Fibroblast of skin of right biceps (primary cell): ENCODE results near the gene BCL10.

ENCODE experiments used
- DNase-seq: peaks from one replicate; pipeline ENCODE4 v3.0.0-alpha.2; 2013

The BCL10 gene

DNA sequence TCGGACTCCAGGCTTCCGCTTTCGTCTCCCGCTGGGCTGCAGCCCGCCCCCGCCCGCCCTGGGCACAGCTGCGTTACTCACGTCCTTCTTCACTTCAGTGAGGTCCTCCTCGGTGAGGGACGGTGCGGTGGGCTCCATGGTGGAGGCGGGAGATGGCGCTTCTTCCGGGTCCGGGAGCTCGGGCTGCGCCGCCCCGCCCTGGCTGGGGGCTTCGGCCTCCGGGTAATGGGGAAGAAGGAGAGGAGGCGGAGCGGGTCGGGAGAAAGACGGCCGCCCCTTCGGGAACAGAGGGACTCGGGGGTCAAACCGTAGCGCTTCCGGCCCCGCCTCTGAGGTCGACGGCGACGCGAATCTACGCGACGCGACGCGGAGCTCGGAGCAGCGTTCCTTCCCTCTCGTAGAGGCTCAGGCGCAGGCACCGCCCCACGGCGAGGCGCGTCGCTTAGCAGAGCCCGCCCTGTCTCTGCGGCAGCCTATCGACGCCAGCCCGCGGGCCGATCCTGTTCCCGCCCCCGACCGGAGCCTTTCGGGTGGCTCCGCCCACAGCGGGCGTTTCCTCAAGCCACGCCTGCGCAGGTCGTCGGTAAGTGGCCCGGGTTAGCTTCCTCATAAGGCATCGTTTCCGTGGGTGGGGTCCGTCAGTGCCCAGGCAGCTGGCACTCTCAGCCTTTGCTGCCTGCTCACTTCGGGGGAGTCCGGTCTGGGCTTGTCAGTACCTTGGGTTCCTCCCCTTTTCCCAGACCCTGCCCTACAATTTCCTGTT lies at the start of gene BCL10:
TSS of gene BCL10 (minus strand) at position 418 of the 763 bp plus-strand sequence. CDS start at position 138, 280 bp downstream.
- peak; percentile 97 for DNase-seq

GRCh38 chr1:85325920-85326319 lies 49.5 kb upstream of the BCL10 start:
- peak; percentile 43 for DNase-seq

DNA sequence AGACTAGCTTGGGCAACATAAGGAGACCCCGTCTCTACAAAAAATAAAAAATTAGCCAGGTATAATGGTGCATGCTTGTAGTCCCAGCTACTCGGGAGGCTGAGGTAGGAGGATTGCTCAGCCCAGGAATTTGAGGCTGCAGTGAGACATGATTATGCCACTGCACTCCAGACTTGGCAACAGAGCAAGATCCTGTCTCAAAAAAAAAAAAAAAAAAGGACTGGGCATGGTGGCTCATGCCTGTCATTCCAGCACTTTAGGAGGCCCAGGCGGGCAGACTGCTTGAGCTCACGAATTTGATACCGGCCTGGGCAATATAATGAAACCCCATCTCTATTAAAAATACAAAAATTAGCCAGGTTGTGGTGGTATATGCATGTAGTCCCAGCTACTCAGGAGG lies 47.3 kb upstream of the BCL10 start:
- no peak for DNase-seq

DNA sequence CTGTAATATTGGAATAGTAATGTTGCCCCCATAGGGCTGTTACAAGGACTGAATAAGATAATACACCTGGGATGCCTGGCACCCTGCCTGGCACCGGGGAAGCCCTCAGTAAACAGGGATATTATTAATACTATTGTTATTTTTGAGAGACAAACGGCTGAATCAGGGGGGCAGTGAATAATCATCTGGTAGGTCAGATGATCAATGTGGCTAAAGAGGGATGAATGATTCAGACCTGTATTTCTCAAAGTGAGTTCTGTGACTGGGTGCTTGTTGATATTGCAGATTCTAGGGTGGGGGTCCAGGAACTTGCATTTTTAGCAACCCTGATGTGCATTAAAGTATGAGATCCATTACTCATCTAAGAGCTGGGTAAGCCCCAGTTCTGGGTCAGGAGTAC lies 46.2 kb upstream of the BCL10 start:
- peak; percentile 47 for DNase-seq

DNA sequence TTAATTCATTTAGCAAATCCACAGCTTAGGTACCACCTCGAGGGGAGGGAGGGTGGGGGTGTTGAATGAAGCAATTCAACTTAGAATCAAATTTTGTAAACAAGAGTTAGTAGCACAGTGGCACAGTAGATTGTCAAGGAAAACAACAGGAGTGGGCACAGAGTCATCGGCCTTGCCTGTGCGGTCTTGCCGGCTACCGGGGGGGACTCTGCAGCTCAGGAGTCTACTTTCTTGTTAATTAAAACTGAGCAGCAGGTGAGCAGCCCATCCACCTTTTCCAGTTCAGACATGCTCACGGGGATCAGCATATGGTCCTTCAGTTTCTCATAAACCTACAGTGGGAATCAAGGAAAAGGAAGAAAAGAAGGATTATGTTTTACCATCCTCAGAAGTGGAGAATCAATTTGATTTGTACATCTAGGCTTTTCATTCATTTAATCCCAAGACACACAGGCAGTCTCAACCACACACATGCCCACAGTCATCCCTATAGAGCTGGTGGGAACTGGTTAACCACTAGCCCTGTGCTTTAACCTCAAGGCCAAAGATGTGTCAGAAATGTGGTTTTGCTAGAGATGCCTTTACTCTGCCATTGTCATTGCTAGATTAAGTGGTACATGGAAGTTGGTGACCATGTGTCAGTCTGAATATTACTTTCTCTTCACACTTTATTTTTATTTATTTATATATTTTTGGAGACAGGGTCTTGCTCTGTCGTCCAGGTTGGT lies 45.0 kb upstream of the BCL10 start:
- DNase-seq, result peak; percentile 82

- peak; percentile 87 for DNase-seq
Measured at GRCh38 chr1:85320371-85321131, 44.1 kb upstream of the BCL10 start.

GRCh38 chr1:85319931-85320330 lies 43.5 kb upstream of the BCL10 start:
- no peak for DNase-seq

DNA sequence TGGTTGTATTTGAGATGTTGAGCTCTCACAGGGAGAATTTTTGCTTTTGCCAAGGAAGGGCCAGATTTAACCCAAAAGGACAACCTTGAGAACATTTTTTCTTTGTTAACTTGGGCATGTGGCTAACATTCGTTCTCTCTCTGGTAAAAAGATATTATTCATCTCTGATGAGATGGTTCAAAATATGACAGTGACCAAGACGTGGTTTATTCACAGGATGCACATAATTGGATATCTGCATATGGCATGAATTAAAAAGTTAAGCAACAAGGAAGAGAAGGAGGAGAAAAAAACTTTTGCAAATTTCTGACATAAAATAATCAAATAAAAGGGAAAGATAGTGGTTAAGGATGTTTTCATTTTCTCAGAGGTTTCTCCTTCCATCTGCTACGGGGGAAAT lies 43.1 kb upstream of the BCL10 start:
- DNase-seq, result peak; percentile 71

GRCh38 chr1:85318217-85318616 lies 41.8 kb upstream of the BCL10 start:
- no peak for DNase-seq

- peak; percentile 29 for DNase-seq
Measured at GRCh38 chr1:85317560-85317959, 41.1 kb upstream of the BCL10 start.

- DNase-seq, result peak; percentile 32
Measured at GRCh38 chr1:85316321-85316720, 39.9 kb upstream of the BCL10 start.

- peak; percentile 52 for DNase-seq
Measured at GRCh38 chr1:85315789-85316188, 39.4 kb upstream of the BCL10 start.

DNA sequence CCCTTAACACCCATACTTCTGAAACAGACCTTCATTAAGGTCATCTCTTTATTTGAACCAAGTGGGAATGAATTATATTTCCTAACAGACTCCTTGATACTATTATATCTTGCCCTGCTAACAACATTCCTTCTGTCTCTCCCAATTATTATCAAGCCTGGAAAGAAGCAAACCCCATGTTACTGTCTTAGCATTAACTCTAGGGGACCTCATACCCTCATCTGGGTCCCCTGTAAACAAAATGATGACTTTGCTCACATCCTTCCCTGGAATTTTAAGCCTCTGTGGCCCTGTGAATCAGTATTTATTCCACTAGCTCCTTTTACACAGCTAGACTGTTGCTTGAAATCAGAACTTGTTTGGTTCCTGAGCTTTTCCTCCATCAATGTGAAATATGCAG lies 38.3 kb upstream of the BCL10 start:
- DNase-seq, result peak; percentile 79

- peak; percentile 97 for DNase-seq
Measured at GRCh38 chr1:85313888-85314696, 37.7 kb upstream of the BCL10 start.

DNA sequence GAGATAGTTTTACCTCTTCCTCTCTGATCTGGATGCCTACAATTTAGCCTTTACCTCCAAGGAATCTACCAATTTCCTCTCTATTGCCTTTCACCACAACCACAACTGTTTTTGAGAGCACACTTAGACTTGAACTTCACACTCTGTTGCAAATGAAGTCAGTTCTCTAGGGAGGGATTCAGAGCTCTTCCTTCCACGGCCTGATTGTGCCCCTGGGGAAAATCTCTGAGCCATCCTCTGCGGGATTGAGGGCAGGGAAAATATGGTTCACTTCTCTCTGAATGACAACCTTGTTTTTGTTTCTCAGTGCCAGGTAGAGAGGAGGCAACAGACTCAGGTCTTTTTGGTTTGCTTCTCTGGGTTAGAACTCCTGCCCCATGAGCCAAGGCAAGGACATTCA lies 35.4 kb upstream of the BCL10 start:
- DNase-seq, result peak; percentile 29

DNA sequence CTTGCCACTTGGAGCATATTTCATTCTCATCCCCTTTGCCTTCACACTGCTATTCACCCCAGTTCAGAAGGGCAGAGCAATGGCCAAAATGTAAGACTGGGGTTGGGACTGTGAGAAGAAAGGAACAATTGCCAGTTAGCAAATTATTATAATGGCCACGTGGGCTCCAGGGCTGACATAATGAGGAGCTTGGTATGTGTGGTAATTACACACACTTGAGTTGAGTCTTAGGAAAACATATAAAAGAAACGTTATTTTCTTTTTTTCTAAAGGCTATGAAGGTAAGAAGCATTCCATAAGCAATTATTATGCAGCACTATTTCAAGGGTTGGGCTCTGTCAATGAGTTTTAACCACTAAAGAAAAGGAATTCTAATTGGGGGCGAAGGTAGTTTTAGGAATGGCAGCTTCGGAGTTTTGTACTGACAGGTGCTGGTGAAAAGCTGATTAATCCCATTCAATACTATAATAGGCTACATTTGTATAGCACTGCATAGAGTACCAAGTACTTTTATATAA lies 32.5 kb upstream of the BCL10 start:
- no peak for DNase-seq

DNA sequence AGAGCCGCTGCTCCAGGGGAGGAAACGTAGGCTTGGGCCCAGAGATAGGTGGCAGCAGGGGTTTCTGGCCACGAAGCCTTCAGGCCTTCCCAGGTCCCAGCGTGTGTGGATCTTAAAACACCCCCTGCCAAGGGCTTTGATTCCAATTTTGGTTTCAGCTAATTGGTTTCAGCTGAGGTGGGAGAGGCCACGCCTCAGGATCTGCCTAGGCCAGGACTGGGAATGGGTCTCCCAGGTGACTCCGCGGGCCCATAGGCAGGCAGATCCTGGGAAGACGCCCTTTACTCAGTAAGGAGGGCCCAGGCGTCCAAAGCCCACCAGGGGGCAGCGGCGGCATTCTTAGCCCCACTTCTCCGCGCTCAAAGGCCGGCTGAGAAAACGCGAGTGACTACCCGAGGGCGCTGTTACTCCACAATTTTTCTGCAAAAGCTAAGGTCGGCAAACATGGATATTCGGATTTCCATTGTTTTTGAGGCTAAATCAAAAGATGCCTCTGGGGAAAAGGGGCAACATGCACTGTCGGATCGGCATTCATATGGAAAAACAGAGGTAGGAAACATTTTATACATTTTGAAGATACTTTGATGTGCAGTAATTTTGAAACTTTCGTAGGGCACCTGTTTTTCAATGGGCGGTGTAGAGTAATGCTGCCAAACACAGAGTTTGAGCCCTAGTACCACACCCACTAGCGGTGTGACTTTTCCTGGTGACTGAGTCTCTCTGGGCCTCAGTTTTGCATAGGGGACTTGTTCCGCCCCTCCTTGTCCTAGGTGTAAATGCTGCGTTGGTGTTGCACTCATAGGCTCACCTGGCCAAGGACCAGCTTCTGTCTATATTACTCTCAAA lies 31.8 kb upstream of the BCL10 start:
- DNase-seq, result peak; percentile 88

GRCh38 chr1:85306236-85306635 lies 29.8 kb upstream of the BCL10 start:
- no peak for DNase-seq

- no peak for DNase-seq
Measured at GRCh38 chr1:85303440-85304162, 27.2 kb upstream of the BCL10 start.

GRCh38 chr1:85300140-85300539 lies 23.7 kb upstream of the BCL10 start:
- no peak for DNase-seq
